Stomach smooth muscle (tissue), 2 donors: ENCODE results near the gene SHD.
"Not testable (repeated sequence)": the region's sequence is repeated elsewhere in the genome, so short reads cannot be mapped to it uniquely, and the experiment has no call there.

ENCODE experiments used
- H3K27ac ChIP-seq: one replicate; pipeline ENCODE4 v1.7.0; 2013; ENCODE audit warnings: mild to moderate bottlenecking, low read length, inconsistent platforms
- H3K27me3 ChIP-seq, 2 donors: one replicate each; pipeline ENCODE4 v1.7.0; 2013; ENCODE audit warnings: low read length in 2 of 2; ENCODE audit not compliant: insufficient read depth in 2 of 2, control insufficient read depth in 1 of 2
- H3K36me3 ChIP-seq, 2 donors: one replicate each; pipeline ENCODE4 v1.7.0; 2013; ENCODE audit warnings: low read length in 2 of 2; ENCODE audit not compliant: control insufficient read depth in 2 of 2, insufficient read depth in 2 of 2
- H3K4me1 ChIP-seq: one replicate; pipeline ENCODE4 v1.7.0; 2013; ENCODE audit warnings: low read length; ENCODE audit not compliant: control insufficient read depth, insufficient read depth
- H3K4me3 ChIP-seq, 2 donors: one replicate each; pipeline ENCODE4 v1.7.0; 2013; ENCODE audit warnings: low read length in 2 of 2
- H3K9ac ChIP-seq, 2 donors: one replicate each; pipeline ENCODE4 v1.7.0; 2013; ENCODE audit warnings: low read length in 2 of 2, mild to moderate bottlenecking in 1 of 2
- H3K9me3 ChIP-seq, 2 donors: one replicate each; pipeline ENCODE4 v1.7.0; 2013; ENCODE audit warnings: low read length in 2 of 2; ENCODE audit not compliant: control insufficient read depth in 2 of 2
- donor health status: healthy.
- donor health status: Pancreatic carcinoma.

Gene SHD

GRCh38 chr19:4278419-4279266, at the start of gene SHD:
Gene SHD, plus strand, starts transcription at chr19:4279266. Its CDS starts 798 bp downstream, at chr19:4280064.
- Histone ChIP-seq H3K27ac (no peak within 1 kb of the TSS), H3K9me3 (no peaks in the 10 kb centered on the region), H3K4me3 (no peak within 1 kb of the TSS), H3K9ac (no peak within 1 kb of the TSS), H3K27me3 (peaks cover 23 to 32% of the 10 kb centered on the region in 2 donors), H3K36me3 (no peaks in the 10 kb centered on the region), H3K4me1 (peaks cover 9% of the 10 kb centered on the region)

DNA sequence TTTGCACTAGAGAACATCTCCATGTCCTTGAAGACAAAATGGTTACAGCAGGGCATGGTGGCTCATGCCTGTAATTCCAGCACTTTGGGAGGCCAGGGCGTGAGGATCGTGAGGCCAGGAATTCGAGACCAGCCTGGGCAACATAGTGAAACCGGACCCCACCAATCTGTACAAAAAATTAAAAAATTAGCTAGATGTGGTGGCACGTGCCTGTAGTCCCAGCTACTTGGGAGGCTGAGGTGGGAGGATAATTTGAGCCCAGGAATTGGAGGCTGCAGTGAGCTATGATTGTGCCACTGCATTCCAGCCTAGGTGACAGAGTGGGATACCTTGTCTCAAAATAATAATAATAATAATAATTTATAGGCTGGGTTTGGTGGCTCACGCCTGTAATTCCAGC, 48.8 kb upstream of the SHD start:
- not testable (repeated sequence) for H3K4me1 ChIP-seq, H3K9ac ChIP-seq
- H3K27me3 ChIP-seq, result peaks cover 22 to 33% of the 10 kb centered on the region in 2 donors

GRCh38 chr19:4231521-4231920, 47.5 kb upstream of the SHD start:
- not testable (repeated sequence) for H3K9ac ChIP-seq, H3K4me3 ChIP-seq, H3K9me3 ChIP-seq, H3K27ac ChIP-seq, H3K4me1 ChIP-seq, H3K36me3 ChIP-seq
- peaks cover 22 to 33% of the 10 kb centered on the region in 2 donors for H3K27me3 ChIP-seq

More for the DNA sequence above, 48.8 kb upstream of the SHD start:
- H3K4me3 ChIP-seq, H3K27ac ChIP-seq, H3K36me3 ChIP-seq, H3K9me3 ChIP-seq: not testable (repeated sequence)

DNA sequence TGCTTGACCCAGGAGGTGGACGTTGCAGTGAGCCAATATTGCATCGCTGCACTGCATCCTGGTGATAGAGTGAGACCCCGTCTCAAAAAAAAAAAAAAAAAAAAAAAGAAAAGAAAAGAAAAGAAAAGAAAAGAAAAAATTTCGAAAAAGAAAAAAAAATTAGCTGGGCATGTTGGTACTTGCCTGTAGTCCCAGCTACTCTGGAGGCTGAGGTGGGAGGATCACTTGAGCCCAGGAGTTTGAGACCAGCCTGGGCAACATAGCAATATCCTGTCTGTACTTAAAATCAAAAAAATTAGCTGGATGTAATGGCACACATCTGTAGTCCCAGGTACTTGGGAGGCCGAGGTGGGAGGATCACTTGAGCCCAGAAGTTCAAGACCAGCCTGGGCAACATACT, 46.9 kb upstream of the SHD start:
- H3K27me3 ChIP-seq, result peaks cover 22 to 33% of the 10 kb centered on the region in 2 donors
- not testable (repeated sequence) for H3K9me3 ChIP-seq, H3K4me1 ChIP-seq, H3K4me3 ChIP-seq, H3K9ac ChIP-seq, H3K27ac ChIP-seq, H3K36me3 ChIP-seq

DNA sequence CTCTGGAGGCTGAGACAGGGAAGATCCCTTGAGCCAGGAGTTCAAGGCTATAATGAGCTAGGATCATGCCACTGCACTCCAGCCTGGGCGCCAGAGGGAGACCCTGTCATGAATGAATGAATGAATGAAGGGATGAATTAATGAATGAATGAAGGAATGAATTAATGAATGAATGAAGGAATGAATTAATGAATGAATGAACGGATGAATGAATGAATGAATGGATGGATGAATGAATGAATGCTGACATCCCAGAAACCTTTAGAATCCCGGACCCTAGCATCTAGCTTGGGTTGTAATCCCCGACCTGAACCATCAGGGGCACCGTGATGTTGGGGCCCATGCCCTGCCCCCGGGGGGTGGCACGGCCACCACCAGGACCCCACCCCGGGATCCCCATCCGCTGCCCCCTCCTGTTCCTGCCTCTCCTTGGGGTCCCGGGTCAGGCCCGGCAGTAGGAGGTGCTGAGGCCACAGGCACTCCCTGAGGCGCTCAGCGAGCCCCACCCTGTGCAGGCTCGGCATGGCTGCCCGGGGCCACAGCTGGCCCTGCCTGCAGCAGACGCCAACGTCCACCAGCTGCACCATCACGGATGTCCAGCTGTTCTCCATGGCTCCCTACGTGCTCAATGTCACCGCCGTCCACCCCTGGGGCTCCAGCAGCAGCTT, 46.3 kb upstream of the SHD start:
- H3K9ac ChIP-seq, result no peak overlapping the region
- H3K4me1 ChIP-seq, result no peaks in the 10 kb centered on the region
- H3K27ac ChIP-seq, result no peak overlapping the region
- H3K4me3 ChIP-seq, result no peak overlapping the region
- no peaks in the 10 kb centered on the region for H3K36me3 ChIP-seq
- peaks cover 20 to 32% of the 10 kb centered on the region in 2 donors for H3K27me3 ChIP-seq
- H3K9me3 ChIP-seq, result no peaks in the 10 kb centered on the region

- no peaks in the 10 kb centered on the region for H3K9me3 ChIP-seq
- peaks cover 15 to 27% of the 10 kb centered on the region in 2 donors for H3K27me3 ChIP-seq
- H3K9ac ChIP-seq, result no peak overlapping the region
- no peaks in the 10 kb centered on the region for H3K36me3 ChIP-seq
- no peak overlapping the region for H3K27ac ChIP-seq
- no peaks in the 10 kb centered on the region for H3K4me1 ChIP-seq
- no peak overlapping the region for H3K4me3 ChIP-seq
These were observed 45.7 kb upstream of the SHD start for GRCh38 chr19:4233282-4233853.

DNA sequence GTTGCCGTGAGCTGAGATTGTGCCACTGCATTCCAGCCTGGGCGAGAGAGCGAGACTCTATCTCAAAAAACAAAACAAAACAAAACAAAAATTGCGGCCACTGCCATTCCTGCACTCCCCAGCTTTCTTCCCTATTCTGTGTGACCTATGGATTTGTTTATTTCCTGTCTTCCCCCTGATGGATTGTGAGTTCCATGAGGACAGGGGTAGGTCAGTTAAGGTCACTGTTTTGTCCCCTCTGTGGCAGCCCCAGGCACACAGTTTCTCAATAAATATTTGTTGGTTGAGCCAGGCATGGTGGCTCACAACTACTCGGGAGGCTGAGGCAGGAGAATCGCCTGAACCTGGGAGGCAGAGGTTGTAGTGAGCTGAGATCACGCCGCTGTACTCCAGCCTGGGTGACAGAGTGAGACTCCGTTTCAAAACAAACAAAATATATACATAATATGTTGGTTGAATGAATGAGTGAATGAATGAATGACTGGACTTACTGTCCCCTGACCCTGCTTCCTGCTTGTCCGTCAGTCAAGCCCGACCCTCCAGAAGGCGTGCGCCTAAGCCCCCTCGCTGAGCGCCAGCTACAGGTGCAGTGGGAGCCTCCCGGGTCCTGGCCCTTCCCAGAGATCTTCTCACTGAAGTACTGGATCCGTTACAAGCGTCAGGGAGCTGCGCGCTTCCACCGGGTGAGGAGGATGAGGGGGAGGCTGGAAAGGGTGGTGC, 44.8 kb upstream of the SHD start:
- H3K27ac ChIP-seq, result no peak overlapping the region
- H3K4me1 ChIP-seq, result no peaks in the 10 kb centered on the region
- no peaks in the 10 kb centered on the region for H3K9me3 ChIP-seq
- no peak overlapping the region for H3K4me3 ChIP-seq
- no peaks in the 10 kb centered on the region for H3K36me3 ChIP-seq
- no peak overlapping the region for H3K9ac ChIP-seq
- peaks cover 15 to 20% of the 10 kb centered on the region in 2 donors for H3K27me3 ChIP-seq

- H3K4me1 ChIP-seq, result no peaks in the 10 kb centered on the region
- H3K9ac ChIP-seq, result no peak overlapping the region
- H3K9me3 ChIP-seq, result no peaks in the 10 kb centered on the region
- peaks cover 12 to 16% of the 10 kb centered on the region in 2 donors for H3K27me3 ChIP-seq
- no peak overlapping the region for H3K27ac ChIP-seq
- H3K36me3 ChIP-seq, result no peaks in the 10 kb centered on the region
- H3K4me3 ChIP-seq, result no peak overlapping the region
These were observed 44.2 kb upstream of the SHD start for GRCh38 chr19:4234862-4235201.

GRCh38 chr19:4237510-4237909, 41.6 kb upstream of the SHD start:
- not testable (repeated sequence) for H3K9me3 ChIP-seq, H3K9ac ChIP-seq, H3K4me3 ChIP-seq, H3K27ac ChIP-seq, H3K36me3 ChIP-seq, H3K4me1 ChIP-seq
- peaks cover 11 to 12% of the 10 kb centered on the region in 2 donors for H3K27me3 ChIP-seq

DNA sequence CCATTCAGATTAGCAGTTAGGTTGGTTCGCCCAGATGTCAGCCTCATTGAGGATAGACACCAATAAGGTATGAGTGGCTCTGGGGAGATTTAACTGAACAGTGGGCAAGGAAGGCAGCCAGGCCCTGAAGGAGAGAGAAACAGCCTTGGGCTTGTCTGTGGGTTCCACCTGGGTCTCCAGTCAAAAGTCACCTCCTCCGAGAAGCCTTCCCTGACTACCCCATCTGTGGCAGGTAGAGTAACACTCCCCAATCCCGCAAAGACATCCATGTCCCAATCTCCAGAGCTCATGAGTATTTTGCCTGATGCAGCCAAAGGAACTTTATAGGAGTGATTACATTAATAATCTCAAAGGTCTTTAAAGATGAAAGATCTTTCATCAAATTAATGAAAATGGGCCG, 40.2 kb upstream of the SHD start:
- Histone ChIP-seq H3K36me3 (no peaks in the 10 kb centered on the region), H3K4me1 (no peaks in the 10 kb centered on the region), H3K27ac (no peak overlapping the region), H3K27me3 (peaks cover 4 to 6% of the 10 kb centered on the region in 2 donors), H3K9me3 (no peaks in the 10 kb centered on the region), H3K4me3 (no peak overlapping the region), H3K9ac (no peak overlapping the region)
